ENCODE measurements around the gene ASPHD2. TPM values are rescaled to one million over a fixed set of nuclear protein-coding genes. Genes with fewer than 3 reads are reported as not detected.

ASPHD2 gene
- total and polyA plus RNA-seq, 10 of the 15 experiments (the other 5 are each of a cell fraction or from before 2014, with no cell fraction given), result 1.6 to 10.6 (median 5.2) TPM

GRCh38 chr22:26382782-26383181 lies 46.3 kb upstream of the ASPHD2 start (continued):
- TF ChIP-seq CBX3 (IDR thresholded peaks at IDR 0.05; ENCODE audit: borderline replicate concordance, low read depth), result no peak
- no peak for TF ChIP-seq ZNF217 (IDR thresholded peaks at IDR 0.05)
- no peak for TF ChIP-seq MYB (IDR thresholded peaks at IDR 0.05; ENCODE audit: borderline replicate concordance, low read depth, low read length)
- no peak for TF ChIP-seq DPF2 (IDR thresholded peaks at IDR 0.05)

- H3K4me3 ChIP-seq, result no peak overlapping the region
- H3K9me3 ChIP-seq (replicated peaks; ENCODE audit: control insufficient read depth, insufficient read depth, low read length), result no peaks in the 10 kb centered on the region
- intact Hi-C loops (cut with micrococcal nuclease; ENCODE audit: unreplicated experiment), result no loop called here
- no peaks in the 10 kb centered on the region for H3K79me2 ChIP-seq (ENCODE audit: control insufficient read depth, insufficient read depth, low read length)
- H3K4me2 ChIP-seq (ENCODE audit: control insufficient read depth, insufficient read depth), result no peak overlapping the region
- no peak overlapping the region for H3K9ac ChIP-seq (ENCODE audit: control insufficient read depth, insufficient read depth, low read length)
- DNase-seq (ENCODE audit: low read depth, low spot score), result no peak
- 33% methylated on average over 7 of the region's 7 CpGs for WGBS (ENCODE audit: insufficient coverage, insufficient replicate concordance, low lambda C conversion rate, missing lambda C conversion rate)
- no peaks in the 10 kb centered on the region for H3K36me3 ChIP-seq (ENCODE audit: control insufficient read depth in 2 of 2, insufficient read depth in 2 of 2, low read length in 1 of 2)
- BruUV-seq (replicated peaks), result no TSS peak
- in situ Hi-C loops (cut with MboI), result no loop called here
- TF ChIP-seq HCFC1 (IDR thresholded peaks at IDR 0.05; ENCODE audit: low read length), result no peak
- TF ChIP-seq POLR2AphosphoS5 (IDR thresholded peaks at IDR 0.05; ENCODE audit: low read length), result no peak
- TF ChIP-seq, protein P1, sequence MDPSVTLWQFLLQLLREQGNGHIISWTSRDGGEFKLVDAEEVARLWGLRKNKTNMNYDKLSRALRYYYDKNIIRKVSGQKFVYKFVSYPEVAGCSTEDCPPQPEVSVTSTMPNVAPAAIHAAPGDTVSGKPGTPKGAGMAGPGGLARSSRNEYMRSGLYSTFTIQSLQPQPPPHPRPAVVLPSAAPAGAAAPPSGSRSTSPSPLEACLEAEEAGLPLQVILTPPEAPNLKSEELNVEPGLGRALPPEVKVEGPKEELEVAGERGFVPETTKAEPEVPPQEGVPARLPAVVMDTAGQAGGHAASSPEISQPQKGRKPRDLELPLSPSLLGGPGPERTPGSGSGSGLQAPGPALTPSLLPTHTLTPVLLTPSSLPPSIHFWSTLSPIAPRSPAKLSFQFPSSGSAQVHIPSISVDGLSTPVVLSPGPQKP (IDR thresholded peaks at IDR 0.05; ENCODE audit: low read depth, low read length), result no peak
- no peak for TF ChIP-seq LARP7 (IDR thresholded peaks at IDR 0.05)
- no peak for TF ChIP-seq RCOR1 (conservative IDR thresholded peaks at IDR 0.05; ENCODE audit: low read depth, low read length)
- TF ChIP-seq RB1 (IDR thresholded peaks at IDR 0.05; ENCODE audit: borderline replicate concordance), result no peak
- TF ChIP-seq SREBF2 (IDR thresholded peaks at IDR 0.05; ENCODE audit: low read length), result no peak
- TF ChIP-seq, protein P2, sequence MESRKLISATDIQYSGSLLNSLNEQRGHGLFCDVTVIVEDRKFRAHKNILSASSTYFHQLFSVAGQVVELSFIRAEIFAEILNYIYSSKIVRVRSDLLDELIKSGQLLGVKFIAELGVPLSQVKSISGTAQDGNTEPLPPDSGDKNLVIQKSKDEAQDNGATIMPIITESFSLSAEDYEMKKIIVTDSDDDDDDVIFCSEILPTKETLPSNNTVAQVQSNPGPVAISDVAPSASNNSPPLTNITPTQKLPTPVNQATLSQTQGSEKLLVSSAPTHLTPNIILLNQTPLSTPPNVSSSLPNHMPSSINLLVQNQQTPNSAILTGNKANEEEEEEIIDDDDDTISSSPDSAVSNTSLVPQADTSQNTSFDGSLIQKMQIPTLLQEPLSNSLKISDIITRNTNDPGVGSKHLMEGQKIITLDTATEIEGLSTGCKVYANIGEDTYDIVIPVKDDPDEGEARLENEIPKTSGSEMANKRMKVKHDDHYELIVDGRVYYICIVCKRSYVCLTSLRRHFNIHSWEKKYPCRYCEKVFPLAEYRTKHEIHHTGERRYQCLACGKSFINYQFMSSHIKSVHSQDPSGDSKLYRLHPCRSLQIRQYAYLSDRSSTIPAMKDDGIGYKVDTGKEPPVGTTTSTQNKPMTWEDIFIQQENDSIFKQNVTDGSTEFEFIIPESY (IDR thresholded peaks at IDR 0.05), result no peak
- TF ChIP-seq SMARCA5 (IDR thresholded peaks at IDR 0.05), result no peak
- no peak for TF ChIP-seq REST (IDR thresholded peaks at IDR 0.05; ENCODE audit: low read depth, low read length)
- TF ChIP-seq SMAD5 (IDR thresholded peaks at IDR 0.05; ENCODE audit: low read depth), result no peak
- no peak for TF ChIP-seq CHD1 (IDR thresholded peaks at IDR 0.05; ENCODE audit: low read depth, low read length)
- no peak for TF ChIP-seq CEBPB (IDR thresholded peaks at IDR 0.05; ENCODE audit: borderline replicate concordance in 1 of 2, low read depth in 2 of 2, low read length in 2 of 2)
- no peak for TF ChIP-seq TCF3 (IDR thresholded peaks at IDR 0.05; ENCODE audit: borderline replicate concordance, insufficient read depth, low read depth, low read length)
- ChIA-PET POLR2A (no interaction called here), SMC1A (ENCODE audit: uncharacterized antibody, unreplicated experiment) (interaction anchor here (1.3 to 1.7 kb wide), 3 partner anchors 10 to 76 kb away, joined by 3 to 4 read pairs (median 4); no protein-coding TSS in a partner anchor), CTCF (interaction anchor here (1.0 to 4.0 kb wide), 3 partner anchors 17 to 23 kb away, joined by 3 to 31 read pairs (median 6); no protein-coding TSS in a partner anchor), RAD21 (ENCODE audit: unreplicated experiment) (no interaction called here)
- H3K27ac ChIP-seq (ENCODE audit: control insufficient read depth, insufficient read depth), result no peak overlapping the region
- no peak overlapping the region for H2AFZ ChIP-seq (ENCODE audit: control insufficient read depth, low read depth, low read length)
- H3K27me3 ChIP-seq (replicated peaks in 1 of 2; ENCODE audit: control insufficient read depth in 2 of 2, insufficient read depth in 2 of 2, low read length in 1 of 2), result peaks cover 3 to 6% of the 10 kb centered on the region in 2 experiments
- no peaks in the 10 kb centered on the region for H3K4me1 ChIP-seq (ENCODE audit: control insufficient read depth, insufficient read depth, low read length)
- FAIRE-seq, result no peak
- no peak for ATAC-seq
- no peaks in the 10 kb centered on the region for H4K20me1 ChIP-seq (ENCODE audit: control insufficient read depth, insufficient read depth)
Observed at GRCh38 chr22:26383968-26384556, 45.0 kb upstream of the ASPHD2 start.
